Measurements from ENCODE around the gene LYST. TPM values are rescaled to one million over a fixed set of nuclear protein-coding genes. Genes with fewer than 3 reads are reported as not detected.
A peak's percentile ranks its signal among the peaks of the same experiment; 100 is the strongest.

Gene LYST
- total and polyA plus RNA-seq, 10 of the 15 experiments (the other 5 are each of a cell fraction or from before 2014, with no cell fraction given) = 3.3 to 28.1 (median 5.6) TPM

DNA sequence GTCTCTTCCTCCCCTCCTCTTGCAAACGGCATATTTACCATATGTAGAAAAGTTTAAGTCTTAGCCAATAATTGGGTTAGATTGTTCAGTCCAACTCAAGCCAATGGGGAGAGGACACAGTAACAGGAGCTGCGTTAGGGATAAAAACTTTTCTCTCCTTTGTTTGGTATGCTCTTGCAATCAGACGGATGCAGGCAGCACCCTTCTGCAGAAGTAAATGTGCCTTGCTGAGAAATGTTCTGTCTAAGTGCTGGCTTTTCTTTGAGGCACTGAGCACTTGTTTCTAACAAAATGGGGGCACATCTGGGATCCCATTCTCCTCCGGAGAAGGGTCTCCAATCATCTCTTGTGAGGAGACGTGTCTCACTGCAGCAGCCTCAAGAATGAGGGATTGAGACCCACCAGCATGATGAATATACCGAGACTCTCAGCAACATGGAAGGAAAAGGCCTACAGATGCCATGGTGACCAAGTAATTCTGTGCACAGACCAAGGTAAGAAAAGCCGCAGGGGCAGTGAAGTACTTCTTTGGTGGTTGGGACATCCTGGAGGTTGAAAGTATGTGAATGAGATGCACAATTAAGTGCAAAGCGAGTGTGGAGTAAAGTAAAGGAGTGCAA is 196.4 kb downstream of the LYST start:
- Histone ChIP-seq H3K4me1 (ENCODE audit: control insufficient read depth, insufficient read depth, low read length) (no peaks in the 10 kb centered on the region), H3K9ac (ENCODE audit: control insufficient read depth, insufficient read depth, low read length) (no peak overlapping the region), H3K36me3 (ENCODE audit: control insufficient read depth in 2 of 2, insufficient read depth in 2 of 2, low read length in 1 of 2) (no peaks in the 10 kb centered on the region), H3K27me3 (replicated peaks in 1 of 2; ENCODE audit: control insufficient read depth in 2 of 2, insufficient read depth in 2 of 2, low read length in 1 of 2) (no peaks in the 10 kb centered on the region), H3K27ac (ENCODE audit: control insufficient read depth, insufficient read depth) (no peak overlapping the region), H2AFZ (ENCODE audit: control insufficient read depth, low read depth, low read length) (no peak overlapping the region), H3K4me2 (ENCODE audit: control insufficient read depth, insufficient read depth) (no peak overlapping the region), H4K20me1 (ENCODE audit: control insufficient read depth, insufficient read depth) (no peaks in the 10 kb centered on the region), H3K79me2 (ENCODE audit: control insufficient read depth, insufficient read depth, low read length) (no peaks in the 10 kb centered on the region), H3K9me3 (replicated peaks; ENCODE audit: control insufficient read depth, insufficient read depth, low read length) (peaks cover 17% of the 10 kb centered on the region), H3K4me3 (no peak overlapping the region)
- ChIA-PET SMC1A (ENCODE audit: uncharacterized antibody, unreplicated experiment) (no interaction called here), POLR2A (no interaction called here), CTCF (no interaction called here), RAD21 (ENCODE audit: unreplicated experiment) (no interaction called here)
- TF ChIP-seq TCF7 (IDR thresholded peaks at IDR 0.05; ENCODE audit: borderline replicate concordance) = no peak
- TF ChIP-seq CBX5 (IDR thresholded peaks at IDR 0.05; ENCODE audit: low read depth) = peak; percentile 100
- no peak for TF ChIP-seq MTA3 (IDR thresholded peaks at IDR 0.05; ENCODE audit: borderline replicate concordance, low read length)
- TF ChIP-seq POLR2AphosphoS5 (IDR thresholded peaks at IDR 0.05; ENCODE audit: low read length) = no peak
- peak; percentile 64 for TF ChIP-seq KLF5 (IDR thresholded peaks at IDR 0.05; ENCODE audit: partially characterized antibody)
- WGBS (ENCODE audit: insufficient coverage, insufficient replicate concordance, low lambda C conversion rate, missing lambda C conversion rate) = 87% methylated on average over 8 of the region's 8 CpGs
- intact Hi-C loops (cut with micrococcal nuclease; ENCODE audit: unreplicated experiment) = no loop called here
- DNase-seq (ENCODE audit: low read depth, low spot score) (no peak), FAIRE-seq (peak; percentile 38), ATAC-seq (no peak)
- no TSS peak for BruUV-seq (replicated peaks)
- in situ Hi-C loops (cut with MboI) = no loop called here

GRCh38 chr1:235669277-235669676 is 197.4 kb downstream of the LYST start:
- BruUV-seq (replicated peaks) = no TSS peak
- ChIA-PET POLR2A (no interaction called here), SMC1A (ENCODE audit: uncharacterized antibody, unreplicated experiment) (no interaction called here), CTCF (no interaction called here), RAD21 (ENCODE audit: unreplicated experiment) (interaction anchor here (0.6 kb wide), 1 partner anchor 1313 kb away, joined by 3 read pairs; no protein-coding TSS in a partner anchor)
- Histone ChIP-seq H3K9me3 (replicated peaks; ENCODE audit: control insufficient read depth, insufficient read depth, low read length) (peaks cover 15% of the 10 kb centered on the region), H2AFZ (ENCODE audit: control insufficient read depth, low read depth, low read length) (no peak overlapping the region), H4K20me1 (ENCODE audit: control insufficient read depth, insufficient read depth) (no peaks in the 10 kb centered on the region), H3K27ac (ENCODE audit: control insufficient read depth, insufficient read depth) (no peak overlapping the region), H3K27me3 (replicated peaks in 1 of 2; ENCODE audit: control insufficient read depth in 2 of 2, insufficient read depth in 2 of 2, low read length in 1 of 2) (no peaks in the 10 kb centered on the region), H3K4me1 (ENCODE audit: control insufficient read depth, insufficient read depth, low read length) (no peaks in the 10 kb centered on the region), H3K4me3 (no peak overlapping the region), H3K36me3 (ENCODE audit: control insufficient read depth in 2 of 2, insufficient read depth in 2 of 2, low read length in 1 of 2) (no peaks in the 10 kb centered on the region), H3K4me2 (ENCODE audit: control insufficient read depth, insufficient read depth) (no peak overlapping the region), H3K9ac (ENCODE audit: control insufficient read depth, insufficient read depth, low read length) (no peak overlapping the region), H3K79me2 (ENCODE audit: control insufficient read depth, insufficient read depth, low read length) (no peaks in the 10 kb centered on the region)
- TF ChIP-seq ZNF207 (IDR thresholded peaks at IDR 0.05; ENCODE audit: borderline replicate concordance) = no peak
- no peak for TF ChIP-seq ZBTB11 (CRISPR knock-in tag; IDR thresholded peaks at IDR 0.05)
- TF ChIP-seq, protein P1, sequence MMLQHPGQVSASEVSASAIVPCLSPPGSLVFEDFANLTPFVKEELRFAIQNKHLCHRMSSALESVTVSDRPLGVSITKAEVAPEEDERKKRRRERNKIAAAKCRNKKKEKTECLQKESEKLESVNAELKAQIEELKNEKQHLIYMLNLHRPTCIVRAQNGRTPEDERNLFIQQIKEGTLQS (IDR thresholded peaks at IDR 0.05; ENCODE audit: borderline replicate concordance, extremely low read depth, low read depth, low read length) = no peak
- TF ChIP-seq EGR1 (IDR thresholded peaks at IDR 0.05; ENCODE audit: borderline replicate concordance in 1 of 2, low read depth in 2 of 2, low read length in 2 of 2) = no peak
- TF ChIP-seq SMARCA5 (IDR thresholded peaks at IDR 0.05) = no peak
- ATAC-seq (no peak), DNase-seq (ENCODE audit: low read depth, low spot score) (no peak), FAIRE-seq (no peak)
- WGBS (ENCODE audit: insufficient coverage, insufficient replicate concordance, low lambda C conversion rate, missing lambda C conversion rate) = 81% methylated on average over 3 of the region's 3 CpGs
- intact Hi-C loops (cut with micrococcal nuclease; ENCODE audit: unreplicated experiment) (no loop called here), in situ Hi-C loops (cut with MboI) (no loop called here)
